Measurements from ENCODE around the gene SORCS3.

SORCS3 gene

DNA sequence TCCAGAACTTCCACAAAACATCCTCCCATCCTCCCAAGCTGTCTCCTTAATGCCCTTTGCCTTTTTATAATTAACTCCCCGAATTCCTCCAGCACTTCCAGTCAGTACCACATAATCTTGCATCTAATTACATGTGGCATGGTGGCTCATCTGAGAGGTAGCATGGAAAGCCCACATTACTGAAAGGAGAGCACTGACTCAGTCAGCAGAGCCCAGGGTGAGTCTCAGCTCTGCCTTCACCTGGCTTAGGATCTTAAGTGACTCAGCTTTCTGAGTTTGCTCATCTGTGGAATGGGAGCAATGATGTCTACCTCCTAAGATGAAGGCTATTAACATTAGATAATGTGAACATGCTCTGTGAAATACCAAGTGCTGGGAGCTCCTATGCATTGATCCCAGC is 433.9 kb downstream of the SORCS3 start:
- no peak for FAIRE-seq
- DNase-seq (ENCODE audit: insufficient read length, low spot score) = no peak
- no peak for TF ChIP-seq TAF1 (IDR thresholded peaks at IDR 0.05; ENCODE audit: low read depth, low read length)
- TF ChIP-seq SPI1 (IDR thresholded peaks at IDR 0.05; ENCODE audit: low read depth, low read length) = no peak
- no peak for TF ChIP-seq POLR2A (IDR thresholded peaks at IDR 0.05; ENCODE audit: low read depth, low read length)
- no peak for TF ChIP-seq POLR2AphosphoS5 (IDR thresholded peaks at IDR 0.05; ENCODE audit: low read depth, low read length)
- no peak for TF ChIP-seq PAX5 (IDR thresholded peaks at IDR 0.05; ENCODE audit: insufficient read depth, low read length, severe bottlenecking)
- TF ChIP-seq POU2F2 (IDR thresholded peaks at IDR 0.05; ENCODE audit: low read depth, low read length) = no peak

DNA sequence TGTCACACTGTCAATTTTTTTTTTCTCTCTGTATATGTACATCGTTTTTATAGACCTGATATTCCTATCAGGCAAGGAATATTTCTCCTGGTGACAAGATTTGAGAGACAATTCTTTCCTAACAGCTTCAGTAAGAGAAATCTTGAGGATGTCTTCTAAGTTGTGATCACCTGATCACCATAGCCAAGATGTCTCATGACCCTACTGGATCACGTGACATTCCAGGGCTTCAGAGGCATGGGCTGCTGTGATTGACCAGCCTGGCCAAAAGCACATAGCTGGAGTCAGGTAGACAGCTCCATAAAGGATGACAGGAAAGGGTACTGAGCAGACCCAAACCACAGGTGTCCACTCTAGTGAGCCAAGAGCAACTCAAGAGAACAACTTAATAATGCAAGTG is 444.9 kb downstream of the SORCS3 start:
- FAIRE-seq (no peak), DNase-seq (ENCODE audit: insufficient read length, low spot score) (no peak)
- TF ChIP-seq POLR2AphosphoS5 (IDR thresholded peaks at IDR 0.05; ENCODE audit: low read depth, low read length) (no peak), POU2F2 (IDR thresholded peaks at IDR 0.05; ENCODE audit: low read depth, low read length) (no peak), TAF1 (IDR thresholded peaks at IDR 0.05; ENCODE audit: low read depth, low read length) (no peak)

DNA sequence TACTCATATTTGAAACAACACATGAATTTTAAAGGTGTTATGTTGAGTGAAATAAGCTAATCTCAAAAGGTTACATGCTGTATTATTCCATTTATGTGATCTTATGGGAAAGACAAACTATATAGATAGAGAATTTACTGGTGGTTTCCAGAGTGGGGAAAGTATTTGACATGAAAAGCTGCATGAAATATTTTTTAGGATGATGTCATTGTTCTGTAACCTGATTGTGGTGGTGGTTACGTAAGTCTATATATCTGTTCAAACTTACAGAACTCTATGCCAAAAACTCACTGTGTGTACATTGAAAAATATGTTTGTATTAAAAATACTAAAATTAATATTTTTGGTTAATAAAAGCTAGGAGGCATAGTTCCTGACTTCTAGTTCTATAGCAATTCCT is 453.0 kb downstream of the SORCS3 start:
- FAIRE-seq (no peak), DNase-seq (ENCODE audit: insufficient read length, low spot score) (no peak)
- TF ChIP-seq POU2F2 (IDR thresholded peaks at IDR 0.05; ENCODE audit: low read depth, low read length) (no peak), POLR2A (IDR thresholded peaks at IDR 0.05; ENCODE audit: low read depth, low read length) (no peak), PAX5 (IDR thresholded peaks at IDR 0.05; ENCODE audit: insufficient read depth, low read length, severe bottlenecking) (no peak), POLR2AphosphoS5 (IDR thresholded peaks at IDR 0.05; ENCODE audit: low read depth, low read length) (no peak), SPI1 (IDR thresholded peaks at IDR 0.05; ENCODE audit: low read depth, low read length) (no peak), TAF1 (IDR thresholded peaks at IDR 0.05; ENCODE audit: low read depth, low read length) (no peak)

DNA sequence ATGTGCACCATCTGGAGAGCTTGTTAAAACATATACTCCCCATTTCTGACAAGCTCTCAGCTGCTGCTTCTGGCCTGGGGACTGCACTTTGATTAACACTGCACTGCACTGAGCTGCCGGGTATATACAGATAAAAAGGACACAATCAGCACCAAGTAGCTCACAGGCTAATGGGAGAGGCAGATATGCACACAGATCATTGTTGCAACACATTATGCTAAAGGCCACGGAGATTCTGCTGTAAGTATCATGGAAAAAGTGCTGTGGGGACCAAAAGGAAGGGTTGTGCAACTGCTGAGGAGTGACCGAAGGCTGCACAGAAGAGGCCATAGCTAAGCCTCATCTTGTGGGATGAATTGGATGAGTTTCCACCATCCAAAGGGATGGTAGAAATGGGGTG is 455.2 kb downstream of the SORCS3 start:
- FAIRE-seq = no peak
- no peak for TF ChIP-seq POLR2AphosphoS5 (IDR thresholded peaks at IDR 0.05; ENCODE audit: low read depth, low read length)
- TF ChIP-seq POLR2A (IDR thresholded peaks at IDR 0.05; ENCODE audit: low read depth, low read length) = no peak
- TF ChIP-seq TAF1 (IDR thresholded peaks at IDR 0.05; ENCODE audit: low read depth, low read length) = no peak
- TF ChIP-seq PAX5 (IDR thresholded peaks at IDR 0.05; ENCODE audit: insufficient read depth, low read length, severe bottlenecking) = no peak
- TF ChIP-seq POU2F2 (IDR thresholded peaks at IDR 0.05; ENCODE audit: low read depth, low read length) = no peak
- no peak for TF ChIP-seq SPI1 (IDR thresholded peaks at IDR 0.05; ENCODE audit: low read depth, low read length)
- DNase-seq (ENCODE audit: insufficient read length, low spot score) = no peak

DNA sequence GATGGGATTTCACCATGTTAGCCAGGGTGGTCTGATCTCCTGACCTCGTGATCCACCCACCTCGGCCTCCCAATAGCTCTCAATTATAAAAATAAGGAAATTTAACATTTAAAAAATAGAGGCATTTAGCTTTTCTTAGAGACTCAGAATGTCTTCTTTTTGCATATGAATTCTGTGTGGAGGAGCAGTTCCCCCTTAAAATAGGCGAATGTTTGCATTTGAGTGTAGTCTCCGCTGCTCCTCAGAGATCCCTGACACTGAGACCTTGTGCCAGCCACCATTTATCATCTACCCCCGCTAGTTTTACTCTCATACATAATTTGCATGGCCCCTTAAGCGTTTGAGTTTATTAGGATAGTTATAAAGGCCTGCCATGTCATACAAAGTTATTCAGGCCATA is 461.9 kb downstream of the SORCS3 start:
- TF ChIP-seq PAX5 (IDR thresholded peaks at IDR 0.05; ENCODE audit: insufficient read depth, low read length, severe bottlenecking) = no peak
- TF ChIP-seq POLR2A (IDR thresholded peaks at IDR 0.05; ENCODE audit: low read depth, low read length) = no peak
- no peak for TF ChIP-seq POLR2AphosphoS5 (IDR thresholded peaks at IDR 0.05; ENCODE audit: low read depth, low read length)
- no peak for TF ChIP-seq TAF1 (IDR thresholded peaks at IDR 0.05; ENCODE audit: low read depth, low read length)
- TF ChIP-seq POU2F2 (IDR thresholded peaks at IDR 0.05; ENCODE audit: low read depth, low read length) = no peak
- no peak for TF ChIP-seq SPI1 (IDR thresholded peaks at IDR 0.05; ENCODE audit: low read depth, low read length)
- FAIRE-seq (no peak), DNase-seq (ENCODE audit: insufficient read length, low spot score) (no peak)

DNA sequence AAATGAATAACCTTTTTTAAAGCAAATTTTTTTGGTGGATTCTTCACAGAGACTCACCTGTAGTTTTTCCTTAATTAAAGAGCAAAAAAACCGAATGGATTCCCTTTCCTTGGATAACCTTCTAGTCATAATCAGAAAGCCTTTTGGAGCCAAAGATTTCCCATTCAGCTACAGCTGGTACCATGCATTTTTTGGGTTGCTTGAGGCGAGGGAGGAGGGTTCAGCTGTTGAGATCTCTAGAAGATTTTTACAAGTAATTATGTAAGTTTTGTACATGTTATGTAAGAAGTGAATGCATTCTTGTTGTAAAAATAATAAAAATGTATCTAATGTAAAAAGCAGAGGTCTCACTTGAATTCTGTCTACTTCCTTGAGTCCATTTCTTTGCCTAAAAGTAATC is 463.2 kb downstream of the SORCS3 start:
- no peak for TF ChIP-seq POLR2AphosphoS5 (IDR thresholded peaks at IDR 0.05; ENCODE audit: low read depth, low read length)
- TF ChIP-seq POLR2A (IDR thresholded peaks at IDR 0.05; ENCODE audit: low read depth, low read length) = no peak
- no peak for TF ChIP-seq TAF1 (IDR thresholded peaks at IDR 0.05; ENCODE audit: low read depth, low read length)
- TF ChIP-seq SPI1 (IDR thresholded peaks at IDR 0.05; ENCODE audit: low read depth, low read length) = no peak
- no peak for TF ChIP-seq POU2F2 (IDR thresholded peaks at IDR 0.05; ENCODE audit: low read depth, low read length)
- TF ChIP-seq PAX5 (IDR thresholded peaks at IDR 0.05; ENCODE audit: insufficient read depth, low read length, severe bottlenecking) = no peak
- FAIRE-seq (no peak), DNase-seq (ENCODE audit: insufficient read length, low spot score) (no peak)

DNA sequence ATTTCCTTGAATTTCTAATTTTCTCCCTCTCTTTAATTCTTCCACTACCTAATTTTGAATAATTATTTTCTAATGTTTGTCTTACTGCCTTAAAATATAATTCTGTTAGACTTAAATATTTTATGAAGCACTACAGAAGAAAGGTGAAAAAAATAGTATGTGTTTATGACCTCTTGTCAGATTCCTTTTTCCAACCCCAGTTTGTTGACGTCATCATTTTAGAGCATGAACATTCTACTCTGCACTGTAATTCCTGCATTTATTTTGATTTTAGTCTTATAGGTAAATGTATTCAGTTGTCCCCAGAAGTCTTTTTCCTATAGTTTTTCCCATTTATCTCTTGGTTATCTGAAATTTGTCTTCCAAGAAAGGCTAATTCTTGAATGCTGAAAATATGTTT is 468.1 kb downstream of the SORCS3 start:
- TF ChIP-seq POLR2AphosphoS5 (IDR thresholded peaks at IDR 0.05; ENCODE audit: low read depth, low read length) (no peak), POU2F2 (IDR thresholded peaks at IDR 0.05; ENCODE audit: low read depth, low read length) (no peak), SPI1 (IDR thresholded peaks at IDR 0.05; ENCODE audit: low read depth, low read length) (no peak), PAX5 (IDR thresholded peaks at IDR 0.05; ENCODE audit: insufficient read depth, low read length, severe bottlenecking) (no peak), TAF1 (IDR thresholded peaks at IDR 0.05; ENCODE audit: low read depth, low read length) (no peak)
- DNase-seq (ENCODE audit: insufficient read length, low spot score) (no peak), FAIRE-seq (no peak)

DNA sequence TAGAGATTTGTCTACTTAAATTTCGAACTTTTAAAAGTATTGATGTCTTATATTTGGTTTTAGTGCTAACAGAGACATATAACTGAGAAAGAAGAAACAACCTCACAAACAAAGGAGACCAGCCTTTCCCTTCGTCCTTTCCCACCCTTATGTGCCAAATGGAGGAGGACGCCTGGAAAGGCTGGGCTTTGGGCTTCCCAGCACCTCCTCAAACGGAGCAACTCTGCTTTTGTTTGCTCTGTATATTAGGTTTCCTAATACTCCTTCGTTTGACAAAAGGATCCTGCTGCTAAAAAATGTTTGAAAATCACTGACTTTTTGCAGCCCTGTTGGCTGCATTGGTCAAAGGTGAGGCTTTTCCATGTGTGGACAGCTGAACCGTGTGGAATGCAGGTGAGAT is 471.8 kb downstream of the SORCS3 start:
- FAIRE-seq (no peak), DNase-seq (ENCODE audit: insufficient read length, low spot score) (no peak)
- no peak for TF ChIP-seq PAX5 (IDR thresholded peaks at IDR 0.05; ENCODE audit: insufficient read depth, low read length, severe bottlenecking)
- TF ChIP-seq POLR2A (IDR thresholded peaks at IDR 0.05; ENCODE audit: low read depth, low read length) = no peak
- no peak for TF ChIP-seq TAF1 (IDR thresholded peaks at IDR 0.05; ENCODE audit: low read depth, low read length)
- no peak for TF ChIP-seq POLR2AphosphoS5 (IDR thresholded peaks at IDR 0.05; ENCODE audit: low read depth, low read length)
- no peak for TF ChIP-seq POU2F2 (IDR thresholded peaks at IDR 0.05; ENCODE audit: low read depth, low read length)
- no peak for TF ChIP-seq SPI1 (IDR thresholded peaks at IDR 0.05; ENCODE audit: low read depth, low read length)

DNA sequence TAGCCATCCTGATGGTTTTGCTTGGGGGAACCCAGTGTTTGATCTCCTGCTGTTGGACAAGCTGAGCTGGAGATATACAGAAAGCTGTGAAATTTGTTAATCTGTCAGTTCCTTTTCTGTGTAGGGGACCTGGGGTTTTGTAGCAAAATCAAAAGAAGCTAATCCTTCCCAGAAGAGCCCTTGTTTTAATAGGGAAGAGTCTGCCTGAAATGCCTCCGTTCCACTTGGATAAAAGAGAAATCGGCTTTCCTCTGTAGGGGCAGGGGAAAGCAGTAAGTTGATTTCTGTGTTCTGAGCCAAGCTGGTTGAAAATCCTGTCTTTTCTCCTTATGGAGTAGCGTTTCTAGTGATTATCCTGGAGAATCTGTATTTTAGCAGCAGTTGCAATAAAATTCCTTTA is 472.6 kb downstream of the SORCS3 start:
- TF ChIP-seq SPI1 (IDR thresholded peaks at IDR 0.05; ENCODE audit: low read depth, low read length) = no peak
- no peak for FAIRE-seq

DNA sequence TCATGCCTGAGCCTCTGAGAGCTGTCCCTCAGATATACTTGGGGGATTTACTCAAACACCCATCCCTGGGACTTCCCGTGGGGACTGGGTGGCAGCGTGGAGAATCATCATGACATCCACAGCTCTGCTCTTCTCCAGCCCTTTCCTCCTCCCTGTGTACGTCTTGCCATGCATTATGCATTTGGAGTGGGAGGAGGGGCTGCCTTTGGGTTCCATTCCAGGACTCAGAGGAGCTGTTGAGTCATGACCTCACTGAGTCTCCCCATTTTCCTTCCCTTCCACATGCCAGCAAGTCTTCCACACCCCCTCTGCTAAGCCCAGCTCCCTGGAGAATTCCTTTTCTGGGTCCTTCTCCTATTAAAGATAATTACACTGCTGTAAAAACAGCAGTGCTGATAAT is 480.7 kb downstream of the SORCS3 start:
- FAIRE-seq = no peak
- TF ChIP-seq PAX5 (IDR thresholded peaks at IDR 0.05; ENCODE audit: insufficient read depth, low read length, severe bottlenecking) (no peak), POLR2AphosphoS5 (IDR thresholded peaks at IDR 0.05; ENCODE audit: low read depth, low read length) (no peak), TAF1 (IDR thresholded peaks at IDR 0.05; ENCODE audit: low read depth, low read length) (no peak), POU2F2 (IDR thresholded peaks at IDR 0.05; ENCODE audit: low read depth, low read length) (no peak), POLR2A (IDR thresholded peaks at IDR 0.05; ENCODE audit: low read depth, low read length) (no peak), SPI1 (IDR thresholded peaks at IDR 0.05; ENCODE audit: low read depth, low read length) (no peak)
- no peak for DNase-seq (ENCODE audit: insufficient read length, low spot score)

More for the DNA sequence above, 472.6 kb downstream of the SORCS3 start:
- DNase-seq (ENCODE audit: insufficient read length, low spot score) = no peak
